ENCODE data around the gene RBM22.

- TF ChIP-seq CTCF (IDR thresholded peaks at IDR 0.05; ENCODE audit: low read length) (no peak), EZH2 (optimal IDR thresholded peaks at IDR 0.05; ENCODE audit: low read depth, low read length) (no peak)
Observed at GRCh38 chr5:150641006-150641570, 59.8 kb downstream of the RBM22 start.

Measured in MM.1S (cell line).